ENCODE results near the gene RBMS2.

Gene RBMS2, protein sequence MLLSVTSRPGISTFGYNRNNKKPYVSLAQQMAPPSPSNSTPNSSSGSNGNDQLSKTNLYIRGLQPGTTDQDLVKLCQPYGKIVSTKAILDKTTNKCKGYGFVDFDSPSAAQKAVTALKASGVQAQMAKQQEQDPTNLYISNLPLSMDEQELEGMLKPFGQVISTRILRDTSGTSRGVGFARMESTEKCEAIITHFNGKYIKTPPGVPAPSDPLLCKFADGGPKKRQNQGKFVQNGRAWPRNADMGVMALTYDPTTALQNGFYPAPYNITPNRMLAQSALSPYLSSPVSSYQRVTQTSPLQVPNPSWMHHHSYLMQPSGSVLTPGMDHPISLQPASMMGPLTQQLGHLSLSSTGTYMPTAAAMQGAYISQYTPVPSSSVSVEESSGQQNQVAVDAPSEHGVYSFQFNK

DNA sequence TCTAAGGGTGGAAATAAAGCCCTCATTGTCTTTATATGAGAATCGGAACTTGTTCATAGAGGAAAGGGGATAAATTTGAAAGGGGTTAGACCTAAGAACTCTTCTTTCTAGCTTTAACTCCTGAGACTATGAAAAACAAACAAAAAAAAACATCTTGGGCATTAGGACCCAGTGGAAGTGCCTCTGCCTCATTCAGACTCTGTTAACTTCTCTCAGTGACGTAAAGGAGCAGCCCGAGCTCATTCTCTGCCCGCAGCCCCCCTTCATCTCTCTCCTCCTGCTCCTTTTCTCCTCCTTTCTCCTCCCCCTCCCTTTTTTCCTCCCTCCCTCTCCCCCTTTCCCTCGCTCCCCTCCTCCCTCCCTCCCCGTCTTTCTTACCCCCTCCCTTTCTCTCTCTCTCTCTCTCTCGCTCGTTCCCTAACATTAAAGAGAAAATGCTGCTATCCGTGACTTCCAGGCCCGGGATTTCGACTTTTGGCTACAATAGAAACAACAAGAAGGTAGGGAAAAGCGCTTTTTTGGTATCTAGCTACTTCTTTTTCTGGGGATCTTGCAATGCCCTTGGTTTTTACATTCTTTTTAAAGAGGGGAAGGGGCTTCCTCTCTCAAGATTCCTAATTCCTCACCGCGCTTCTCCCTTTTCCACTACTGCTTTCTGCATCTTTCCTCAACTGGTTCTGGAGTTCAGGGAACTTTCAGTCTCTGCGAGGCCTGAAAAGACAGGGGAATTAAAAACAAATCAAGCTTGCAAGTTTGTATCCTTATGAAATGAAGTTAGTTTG, at the start of gene RBMS2:
Gene RBMS2, plus strand, starts transcription at position 231 of the 782 bp plus-strand sequence. Its CDS starts 204 bp downstream, at position 435.
- TF ChIP-seq TCF12 (IDR thresholded peaks at IDR 0.05; ENCODE audit: low read depth) (peak; percentile 66), TAF1 (IDR thresholded peaks at IDR 0.05; ENCODE audit: low read depth) (no peak), CEBPB (IDR thresholded peaks at IDR 0.05) (no peak), RAD21 (IDR thresholded peaks at IDR 0.05; ENCODE audit: low read depth) (0 out of 2 replicates have a peak, but pooled peaks have one; percentile 15), EP300 (IDR thresholded peaks at IDR 0.05; ENCODE audit: borderline replicate concordance) (no peak), TEAD4 (IDR thresholded peaks at IDR 0.05) (peak; percentile 67), EGR1 (IDR thresholded peaks at IDR 0.05) (no peak), YY1 (IDR thresholded peaks at IDR 0.05; ENCODE audit: low read depth) (no peak), FOXM1 (IDR thresholded peaks at IDR 0.05; ENCODE audit: borderline replicate concordance, low read depth) (no peak; the same call in 1 of the 2 replicates), CREB1 (IDR thresholded peaks at IDR 0.05; ENCODE audit: low read depth) (peak; percentile 82), NFIC (IDR thresholded peaks at IDR 0.05) (0 out of 2 replicates have a peak, but pooled peaks have one; percentile 31), ZBTB7A (IDR thresholded peaks at IDR 0.05; ENCODE audit: low read depth) (0 out of 2 replicates have a peak, but pooled peaks have one; percentile 25)
- TF ChIP-seq, protein P1, sequence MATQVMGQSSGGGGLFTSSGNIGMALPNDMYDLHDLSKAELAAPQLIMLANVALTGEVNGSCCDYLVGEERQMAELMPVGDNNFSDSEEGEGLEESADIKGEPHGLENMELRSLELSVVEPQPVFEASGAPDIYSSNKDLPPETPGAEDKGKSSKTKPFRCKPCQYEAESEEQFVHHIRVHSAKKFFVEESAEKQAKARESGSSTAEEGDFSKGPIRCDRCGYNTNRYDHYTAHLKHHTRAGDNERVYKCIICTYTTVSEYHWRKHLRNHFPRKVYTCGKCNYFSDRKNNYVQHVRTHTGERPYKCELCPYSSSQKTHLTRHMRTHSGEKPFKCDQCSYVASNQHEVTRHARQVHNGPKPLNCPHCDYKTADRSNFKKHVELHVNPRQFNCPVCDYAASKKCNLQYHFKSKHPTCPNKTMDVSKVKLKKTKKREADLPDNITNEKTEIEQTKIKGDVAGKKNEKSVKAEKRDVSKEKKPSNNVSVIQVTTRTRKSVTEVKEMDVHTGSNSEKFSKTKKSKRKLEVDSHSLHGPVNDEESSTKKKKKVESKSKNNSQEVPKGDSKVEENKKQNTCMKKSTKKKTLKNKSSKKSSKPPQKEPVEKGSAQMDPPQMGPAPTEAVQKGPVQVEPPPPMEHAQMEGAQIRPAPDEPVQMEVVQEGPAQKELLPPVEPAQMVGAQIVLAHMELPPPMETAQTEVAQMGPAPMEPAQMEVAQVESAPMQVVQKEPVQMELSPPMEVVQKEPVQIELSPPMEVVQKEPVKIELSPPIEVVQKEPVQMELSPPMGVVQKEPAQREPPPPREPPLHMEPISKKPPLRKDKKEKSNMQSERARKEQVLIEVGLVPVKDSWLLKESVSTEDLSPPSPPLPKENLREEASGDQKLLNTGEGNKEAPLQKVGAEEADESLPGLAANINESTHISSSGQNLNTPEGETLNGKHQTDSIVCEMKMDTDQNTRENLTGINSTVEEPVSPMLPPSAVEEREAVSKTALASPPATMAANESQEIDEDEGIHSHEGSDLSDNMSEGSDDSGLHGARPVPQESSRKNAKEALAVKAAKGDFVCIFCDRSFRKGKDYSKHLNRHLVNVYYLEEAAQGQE (IDR thresholded peaks at IDR 0.05; ENCODE audit: low read depth) = no peak
- TF ChIP-seq, protein P2, sequence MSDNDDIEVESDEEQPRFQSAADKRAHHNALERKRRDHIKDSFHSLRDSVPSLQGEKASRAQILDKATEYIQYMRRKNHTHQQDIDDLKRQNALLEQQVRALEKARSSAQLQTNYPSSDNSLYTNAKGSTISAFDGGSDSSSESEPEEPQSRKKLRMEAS (IDR thresholded peaks at IDR 0.05) = 0 out of 2 replicates have a peak, but pooled peaks have one; percentile 22
- TF ChIP-seq, protein P3, sequence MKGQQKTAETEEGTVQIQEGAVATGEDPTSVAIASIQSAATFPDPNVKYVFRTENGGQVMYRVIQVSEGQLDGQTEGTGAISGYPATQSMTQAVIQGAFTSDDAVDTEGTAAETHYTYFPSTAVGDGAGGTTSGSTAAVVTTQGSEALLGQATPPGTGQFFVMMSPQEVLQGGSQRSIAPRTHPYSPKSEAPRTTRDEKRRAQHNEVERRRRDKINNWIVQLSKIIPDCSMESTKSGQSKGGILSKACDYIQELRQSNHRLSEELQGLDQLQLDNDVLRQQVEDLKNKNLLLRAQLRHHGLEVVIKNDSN (IDR thresholded peaks at IDR 0.05) = no peak

DNA sequence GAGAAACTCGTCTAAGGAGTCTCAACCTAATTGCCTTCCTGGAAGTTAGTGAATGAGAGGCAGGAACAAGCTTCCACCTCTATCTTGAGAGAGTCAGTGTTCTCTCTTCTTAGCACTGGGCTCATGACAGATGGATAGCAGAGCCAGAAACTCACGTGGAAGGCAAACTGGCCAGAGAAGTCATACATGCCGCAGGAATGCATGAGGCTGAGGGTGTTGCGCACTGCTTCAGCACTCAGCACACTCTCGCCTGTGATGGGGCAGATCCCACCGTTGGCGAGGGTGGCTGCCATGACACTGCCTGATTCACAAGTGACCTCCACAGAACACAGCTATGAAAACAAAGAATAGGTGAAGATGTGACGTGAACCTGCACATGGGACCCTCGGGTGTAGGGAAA, 47.2 kb upstream of the RBMS2 start:
- TF ChIP-seq TCF12 (IDR thresholded peaks at IDR 0.05; ENCODE audit: low read depth) = no peak
- TF ChIP-seq, protein P3 (IDR thresholded peaks at IDR 0.05) = no peak
- no peak for TF ChIP-seq ZBTB7A (IDR thresholded peaks at IDR 0.05; ENCODE audit: low read depth)
- no peak for TF ChIP-seq TEAD4 (IDR thresholded peaks at IDR 0.05)
- no peak for TF ChIP-seq YY1 (IDR thresholded peaks at IDR 0.05; ENCODE audit: low read depth)
- TF ChIP-seq EGR1 (IDR thresholded peaks at IDR 0.05) = no peak
- TF ChIP-seq CEBPB (IDR thresholded peaks at IDR 0.05) = no peak
- no peak for TF ChIP-seq EP300 (IDR thresholded peaks at IDR 0.05; ENCODE audit: borderline replicate concordance)
- TF ChIP-seq NFIC (IDR thresholded peaks at IDR 0.05) = no peak
- no peak for TF ChIP-seq FOXM1 (IDR thresholded peaks at IDR 0.05; ENCODE audit: borderline replicate concordance, low read depth)
- TF ChIP-seq, protein P1 (IDR thresholded peaks at IDR 0.05; ENCODE audit: low read depth) = no peak
- TF ChIP-seq, protein P2 (IDR thresholded peaks at IDR 0.05) = no peak
- no peak for TF ChIP-seq CREB1 (IDR thresholded peaks at IDR 0.05; ENCODE audit: low read depth)
- TF ChIP-seq RAD21 (IDR thresholded peaks at IDR 0.05; ENCODE audit: low read depth) = no peak
- no peak for TF ChIP-seq TAF1 (IDR thresholded peaks at IDR 0.05; ENCODE audit: low read depth)

DNA sequence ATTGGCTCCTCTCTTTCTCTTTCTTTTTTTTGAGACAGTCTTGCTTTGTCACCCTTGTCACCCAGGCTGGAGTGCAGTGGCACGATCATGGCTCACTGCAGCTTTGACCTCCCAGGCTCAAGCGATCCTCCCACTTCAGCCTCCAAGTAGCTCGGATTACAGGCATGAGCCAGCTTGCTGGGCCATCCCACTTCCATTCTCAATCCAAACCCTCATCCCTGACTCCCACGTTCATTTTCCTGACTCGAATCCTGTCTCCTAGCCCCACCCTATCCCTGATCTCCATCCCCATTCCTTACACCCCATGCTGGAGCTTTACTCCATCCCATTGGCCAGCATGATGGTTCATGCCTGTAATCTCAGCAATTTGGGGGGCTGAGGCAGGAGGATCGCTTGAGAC, 45.5 kb upstream of the RBMS2 start:
- TF ChIP-seq FOXM1 (IDR thresholded peaks at IDR 0.05; ENCODE audit: borderline replicate concordance, low read depth) (no peak), NFIC (IDR thresholded peaks at IDR 0.05) (no peak), CREB1 (IDR thresholded peaks at IDR 0.05; ENCODE audit: low read depth) (no peak), EGR1 (IDR thresholded peaks at IDR 0.05) (no peak), RAD21 (IDR thresholded peaks at IDR 0.05; ENCODE audit: low read depth) (no peak), TAF1 (IDR thresholded peaks at IDR 0.05; ENCODE audit: low read depth) (no peak), ZBTB7A (IDR thresholded peaks at IDR 0.05; ENCODE audit: low read depth) (no peak)
- TF ChIP-seq, protein P2 (IDR thresholded peaks at IDR 0.05) = no peak
- TF ChIP-seq, protein P1 (IDR thresholded peaks at IDR 0.05; ENCODE audit: low read depth) = no peak
- TF ChIP-seq, protein P3 (IDR thresholded peaks at IDR 0.05) = no peak

Data from Ishikawa (cell line).